GM12878 (cell line): ENCODE results near the gene TCEAL1. TPM values are rescaled to one million over a fixed set of nuclear protein-coding genes. Genes with fewer than 3 reads are reported as not detected.

Experiments used
- ATAC-seq: fragments of 200-7000 bp; cut with Tn5 transposase; 3 replicates; pipeline ENCODE4 v1.9.1; 2020; ENCODE audit warnings: mild to moderate bottlenecking, moderate library complexity
- BruUV-seq: library from RNA; stranded (reverse); fragments of 400-500 nt; replicated peaks from 2 replicates; lab custom pipeline; 2021; lab: Mats Ljungman, UMichigan
- CTCF ChIA-PET: fragments of 300-600 bp; sonication (Branson Sonifier 250); formaldehyde crosslinking; extraction: SDS; loops from one replicate; lab custom pipeline; 2021; ENCODE audit warnings: inconsistent platforms; lab: Yijun Ruan, JAX
- POLR2A ChIA-PET: fragments of 350-600 bp; formaldehyde crosslinking; extraction: SDS; loops from one replicate; lab custom pipeline; 2021; ENCODE audit warnings: inconsistent platforms; lab: Charles Lee
- RAD21 ChIA-PET: fragments of 300-600 bp; sonication (Branson Sonifier 250); formaldehyde crosslinking; loops from one replicate; lab custom pipeline; 2023; ENCODE audit warnings: antibody characterized with exemption; ENCODE audit not compliant: unreplicated experiment; lab: Charles Lee
- SMC1A ChIA-PET: fragments of 300-600 bp; sonication (Branson Sonifier 250); formaldehyde crosslinking; loops from one replicate; lab custom pipeline; 2023; ENCODE audit not compliant: unreplicated experiment, uncharacterized antibody; lab: Charles Lee
- DNase-seq: peaks from one replicate; pipeline ENCODE4 v3.0.0-alpha.2; 2011; ENCODE audit warnings: low read depth, low spot score
- FAIRE-seq: peaks from 3 replicates; lab custom pipeline; 2011; peaks lifted over from hg19 to GRCh38; lab: Jason Lieb, UNC
- H2AFZ ChIP-seq: 2 replicates; pipeline ENCODE4 v1.6.0; 2011; ENCODE audit warnings: low read depth, low read length, control low read depth; ENCODE audit not compliant: control insufficient read depth
- H3K27ac ChIP-seq: 2 replicates; pipeline ENCODE4 v1.5.1; 2011; ENCODE audit warnings: control low read depth; ENCODE audit not compliant: control insufficient read depth, insufficient read depth
- H3K27me3 ChIP-seq, 2 experiments: replicated peaks in 1 of 2; 2 replicates each; pipeline versions ENCODE4 v1.6.0 to v1.6.1; 2011; ENCODE audit warnings: low read length in 1 of 2; ENCODE audit not compliant: control insufficient read depth in 2 of 2, insufficient read depth in 2 of 2
- H3K36me3 ChIP-seq, 2 experiments: 2 replicates each; pipeline ENCODE4 v1.5.1; 2011; ENCODE audit warnings: low read length in 1 of 2; ENCODE audit not compliant: control insufficient read depth in 2 of 2, insufficient read depth in 2 of 2
- H3K4me1 ChIP-seq: 2 replicates; pipeline ENCODE4 v1.6.1; 2011; ENCODE audit warnings: mild to moderate bottlenecking, low read length, moderate library complexity, mixed read lengths; ENCODE audit not compliant: control insufficient read depth, insufficient read depth
- H3K4me2 ChIP-seq: 2 replicates; pipeline ENCODE4 v1.6.0; 2011; ENCODE audit warnings: control low read depth; ENCODE audit not compliant: control insufficient read depth, insufficient read depth
- H3K4me3 ChIP-seq: fragments of 200-600 bp; sonication (generic); 2 replicates; pipeline ENCODE4 v1.5.1; 2016
- H3K79me2 ChIP-seq: 2 replicates; pipeline ENCODE4 v1.6.0; 2011; ENCODE audit warnings: low read length; ENCODE audit not compliant: control insufficient read depth, insufficient read depth
- H3K9ac ChIP-seq: 2 replicates; pipeline ENCODE4 v1.8.0; 2011; ENCODE audit warnings: low read length, control low read depth, mixed read lengths; ENCODE audit not compliant: control insufficient read depth, insufficient read depth
- H3K9me3 ChIP-seq: replicated peaks from 3 replicates; pipeline ENCODE4 v1.5.1; 2011; ENCODE audit warnings: mild to moderate bottlenecking, low read length; ENCODE audit not compliant: control insufficient read depth, insufficient read depth
- H4K20me1 ChIP-seq: 2 replicates; pipeline ENCODE4 v1.6.0; 2011; ENCODE audit not compliant: control insufficient read depth, insufficient read depth
- BRCA1 ChIP-seq: IDR thresholded peaks from 2 replicates; pipeline ENCODE4 v1.6.1; 2011; ENCODE audit warnings: low read depth, low read length, improper control_type of control experiment
- CREM ChIP-seq: IDR thresholded peaks from 2 replicates; pipeline ENCODE4 v1.6.1; 2014; ENCODE audit warnings: antibody characterized with exemption, low read depth
- CUX1 ChIP-seq: IDR thresholded peaks from 2 replicates; pipeline ENCODE4 v1.6.1; 2012; ENCODE audit warnings: improper control_type of control experiment, low read depth, low read length; ENCODE audit not compliant: insufficient replicate concordance
- PBX3 ChIP-seq: IDR thresholded peaks from 2 replicates; pipeline ENCODE4 v1.6.1; 2011; ENCODE audit warnings: mild to moderate bottlenecking, low read depth, low read length, moderate library complexity; ENCODE audit not compliant: insufficient replicate concordance
- POLR2AphosphoS5 ChIP-seq: IDR thresholded peaks from 2 replicates; pipeline ENCODE4 v1.6.1; 2011; ENCODE audit warnings: mild to moderate bottlenecking, low read length, inconsistent platforms
- ZNF384 ChIP-seq: IDR thresholded peaks from 2 replicates; pipeline ENCODE4 v1.6.1; 2012; ENCODE audit warnings: low read depth, mild to moderate bottlenecking, low read length, improper control_type of control experiment, borderline replicate concordance
- WGBS: methylation state at CpG from one replicate; pipeline ENCODE4 v1.1.6; 2016; ENCODE audit warnings: low lambda C conversion rate; ENCODE audit not compliant: insufficient replicate concordance, insufficient coverage; ENCODE audit errors: missing lambda C conversion rate; 5-methylcytosine and 5-hydroxymethylcytosine counted together
- in situ Hi-C: fragments of 300-500 bp; cut with MboI; formaldehyde crosslinking; loops from 9 replicates; pipeline ENCODE4 v1.14.3; 2018; ENCODE audit warnings: mixed read lengths
- intact Hi-C: fragments of 100-400 bp; cut with micrococcal nuclease; formaldehyde crosslinking; loops from one replicate; pipeline ENCODE4 v1.14.2; 2022; ENCODE audit not compliant: unreplicated experiment
- polyA plus RNA-seq, 11 experiments: library from polyadenylated mRNA; depleted of rRNA in 4 of 11; unstranded in 6 of 11; stranded (reverse) in 5 of 11; fragments of >200 nt; fragmentation: Nextera tagmentation in 4 of 11; fragmentation: Illumina TruSeq in 1 of 11; extraction: Ambion mirVana in 4 of 11; extraction: Trizol in 1 of 11; gene quantifications; 1 replicate in 1 of 11; 2 replicates in 10 of 11; pipeline versions ENCODE4 v1.2.1 to v1.2.3, GENCODE V29; 2011 to 2016; ENCODE audit warnings: inconsistent platforms in 2 of 11, missing spikeins in 2 of 11, low read depth in 1 of 11
- total RNA-seq, 4 experiments: library from RNA; depleted of rRNA in 3 of 4; stranded (reverse); fragments of >200 nt in 3 of 4; fragmentation: Illumina TruSeq in 1 of 4; extraction: Trizol in 1 of 4; gene quantifications; 2 replicates each; pipeline versions ENCODE4 v1.2.1 to v1.2.3, GENCODE V29; 2013 to 2021

TCEAL1 gene
- total and polyA plus RNA-seq, 10 of the 15 experiments (the other 5 are each of a cell fraction or from before 2014, with no cell fraction given) = 10.1 to 24.3 (median 17.8) TPM

GRCh38 chrX:103674531-103675454 is 46.0 kb downstream of the TCEAL1 start:
- in situ Hi-C loops = no loop called here

GRCh38 chrX:103678199-103678993 is 49.6 kb downstream of the TCEAL1 start:
- H3K4me1 ChIP-seq = no peaks in the 10 kb centered on the region
- H4K20me1 ChIP-seq = no peaks in the 10 kb centered on the region
- 0 out of 4 replicates have a peak, but pooled peaks cover 0 to 3% of the 10 kb centered on the region in 2 experiments for H3K36me3 ChIP-seq
- H3K9ac ChIP-seq = no peak overlapping the region
- SMC1A ChIA-PET = interaction anchor here (0.6 to 0.7 kb wide), 2 partner anchors 520 to 627 kb away, joined by 3 read pairs; no protein-coding TSS in a partner anchor
- H3K4me2 ChIP-seq = no peak overlapping the region
- intact Hi-C loops (no loop called here), in situ Hi-C loops (no loop called here)
- POLR2A ChIA-PET = interaction anchor here (0.7 kb wide), 1 partner anchor 203 kb away, joined by 3 read pairs; no protein-coding TSS in a partner anchor
- H2AFZ ChIP-seq = no peak overlapping the region
- H3K9me3 ChIP-seq = no peaks in the 10 kb centered on the region
- H3K79me2 ChIP-seq = no peaks in the 10 kb centered on the region
- no TSS peak for BruUV-seq
- CTCF ChIA-PET = no interaction called here
- no peaks in the 10 kb centered on the region for H3K27me3 ChIP-seq
- RAD21 ChIA-PET = no interaction called here
- FAIRE-seq = no peak
- H3K4me3 ChIP-seq = no peak overlapping the region
- no peak for DNase-seq
- no peak overlapping the region for H3K27ac ChIP-seq
- WGBS = 58% methylated on average over 5 of the region's 5 CpGs
- ATAC-seq = no peak
- no peak for TF ChIP-seq PBX3
- no peak for TF ChIP-seq CREM
- TF ChIP-seq POLR2AphosphoS5 = no peak
- TF ChIP-seq CUX1 = no peak
- no peak for TF ChIP-seq ZNF384

More at GRCh38 chrX:103674531-103675454, 46.0 kb downstream of the TCEAL1 start:
- H3K9me3 ChIP-seq = no peaks in the 10 kb centered on the region
- WGBS = 54% methylated on average over 8 of the region's 8 CpGs
- ATAC-seq (no peak), DNase-seq (no peak)
- ChIA-PET SMC1A (interaction anchor here (1.0 kb wide), 1 partner anchor 33 kb away, joined by 3 read pairs; no protein-coding TSS in a partner anchor), RAD21 (no interaction called here), CTCF (no interaction called here), POLR2A (no interaction called here)
- no TSS peak for BruUV-seq
- no peaks in the 10 kb centered on the region for H3K4me1 ChIP-seq
- H3K4me3 ChIP-seq = no peak overlapping the region
- H3K27ac ChIP-seq = no peak overlapping the region
- peak; percentile 50; the same call in 1 of the 2 replicates for TF ChIP-seq POLR2AphosphoS5
- no peak for TF ChIP-seq BRCA1
- TF ChIP-seq, all 136 proteins: peak for 1
- intact Hi-C loops = no loop called here
- no peaks in the 10 kb centered on the region for H4K20me1 ChIP-seq
- no peaks in the 10 kb centered on the region for H3K79me2 ChIP-seq
- H3K36me3 ChIP-seq = no peaks in the 10 kb centered on the region
- H2AFZ ChIP-seq = no peak overlapping the region
- no peak overlapping the region for H3K9ac ChIP-seq
- no peaks in the 10 kb centered on the region for H3K27me3 ChIP-seq
- FAIRE-seq = no peak
- H3K4me2 ChIP-seq = no peak overlapping the region
